Lower lobe of right lung (tissue), 2 donors: Measurements from ENCODE around the gene PLEK2. TPM values are rescaled to one million over a fixed set of nuclear protein-coding genes. Genes with fewer than 3 reads are reported as not detected.

ENCODE experiments used
- ATAC-seq, 2 donors: fragments of 200-7000 bp; cut with Tn5 transposase; one replicate each; pipeline ENCODE4 v1.9.1; 2020 to 2022; ENCODE audit warnings: mild to moderate bottlenecking in 2 of 2, moderate library complexity in 2 of 2
- DNase-seq: peaks from one replicate; pipeline ENCODE4 v3.0.0-alpha.2; 2020
- H3K27ac ChIP-seq: fragments of 200-600 bp; one replicate; pipeline ENCODE4 v1.8.0; 2022
- H3K27me3 ChIP-seq: fragments of 200-600 bp; one replicate; pipeline ENCODE4 v1.8.0; 2022; ENCODE audit warnings: low read depth
- H3K36me3 ChIP-seq: fragments of 200-600 bp; one replicate; pipeline ENCODE4 v1.8.0; 2022; ENCODE audit warnings: mild to moderate bottlenecking
- H3K4me1 ChIP-seq: fragments of 200-600 bp; one replicate; pipeline ENCODE4 v1.8.0; 2022
- H3K4me3 ChIP-seq: fragments of 200-600 bp; one replicate; pipeline ENCODE4 v1.8.0; 2022; ENCODE audit warnings: mild to moderate bottlenecking
- H3K9me3 ChIP-seq: fragments of 200-600 bp; one replicate; pipeline ENCODE4 v1.8.0; 2022
- CTCF ChIP-seq: fragments of 200-600 bp; IDR thresholded peaks from one replicate; pipeline ENCODE4 v1.8.0; 2022; ENCODE audit warnings: antibody characterized with exemption, mild to moderate bottlenecking
- intact Hi-C: fragments of 100-400 bp; cut with DNase I; formaldehyde crosslinking; loops from one replicate; pipeline ENCODE4 v1.11.0; 2022
- total RNA-seq: library from RNA; stranded (reverse); fragmentation: NEBNext Ultra II Directional; extraction: Animal tissue kit (Norgen Biotek cat#: 25700); gene quantifications from one replicate; pipeline ENCODE4 v1.2.1, GENCODE V29; 2021
- donor health status: DM: no; HTN: yes; CAD: no; lungs with severe emphysema.

PLEK2 gene
- total RNA-seq, 1 donor from 2014 or later, result 2.3 TPM

GRCh38 chr14:67405771-67406170 lies 6.2 kb downstream of the PLEK2 start:
- ATAC-seq (no peak), DNase-seq (no peak)
- Histone ChIP-seq H3K4me3 (no peak overlapping the region), H3K27ac (no peak overlapping the region), H3K27me3 (no peaks in the 10 kb centered on the region), H3K4me1 (no peaks in the 10 kb centered on the region), H3K36me3 (no peaks in the 10 kb centered on the region), H3K9me3 (no peaks in the 10 kb centered on the region)
- intact Hi-C loops, result no loop called here
- no peak for TF ChIP-seq CTCF

GRCh38 chr14:67400434-67400833 lies 11.5 kb downstream of the PLEK2 start:
- no peaks in the 10 kb centered on the region for H3K27me3 ChIP-seq
- ATAC-seq, result no peak

GRCh38 chr14:67397536-67397935 lies 14.4 kb downstream of the PLEK2 start:
- H3K36me3 ChIP-seq, result no peaks in the 10 kb centered on the region
- H3K9me3 ChIP-seq, result no peaks in the 10 kb centered on the region
- intact Hi-C loops, result no loop called here
- no peak overlapping the region for H3K4me3 ChIP-seq
- no peak overlapping the region for H3K27ac ChIP-seq
- no peaks in the 10 kb centered on the region for H3K4me1 ChIP-seq
- ATAC-seq (no peak), DNase-seq (no peak)
- TF ChIP-seq CTCF, result no peak
- no peaks in the 10 kb centered on the region for H3K27me3 ChIP-seq

More at GRCh38 chr14:67400434-67400833, 11.5 kb downstream of the PLEK2 start:
- TF ChIP-seq CTCF, result no peak
- Histone ChIP-seq H3K27ac (no peak overlapping the region), H3K9me3 (no peaks in the 10 kb centered on the region), H3K4me1 (no peaks in the 10 kb centered on the region), H3K4me3 (no peak overlapping the region), H3K36me3 (no peaks in the 10 kb centered on the region)
- DNase-seq, result no peak
- intact Hi-C loops, result no loop called here

- H3K27ac ChIP-seq, result no peak overlapping the region
- no peaks in the 10 kb centered on the region for H3K36me3 ChIP-seq
- no peaks in the 10 kb centered on the region for H3K9me3 ChIP-seq
- intact Hi-C loops, result no loop called here
- ATAC-seq (no peak), DNase-seq (no peak)
- H3K27me3 ChIP-seq, result no peaks in the 10 kb centered on the region
- TF ChIP-seq CTCF, result no peak
- no peaks in the 10 kb centered on the region for H3K4me1 ChIP-seq
- H3K4me3 ChIP-seq, result no peak overlapping the region
Measured at GRCh38 chr14:67396381-67396970, 15.5 kb downstream of the PLEK2 start.

- Histone ChIP-seq H3K4me3 (no peak overlapping the region), H3K27ac (no peak overlapping the region), H3K9me3 (no peaks in the 10 kb centered on the region), H3K36me3 (no peaks in the 10 kb centered on the region), H3K4me1 (no peaks in the 10 kb centered on the region), H3K27me3 (no peaks in the 10 kb centered on the region)
- intact Hi-C loops, result no loop called here
- ATAC-seq (no peak), DNase-seq (no peak)
- no peak for TF ChIP-seq CTCF
Measured at GRCh38 chr14:67395876-67396189, 16.1 kb downstream of the PLEK2 start.
